A549 (cell line): ENCODE data around the gene IQGAP2. TPM values are rescaled to one million over a fixed set of nuclear protein-coding genes. Genes with fewer than 3 reads are reported as not detected.

Experiments used
- ATAC-seq, 2 experiments: fragments of 200-7000 bp in 1 of 2; fragments of >200 bp in 1 of 2; cut with Nextera tagmentation in 1 of 2; cut with Tn5 transposase in 1 of 2; 3 replicates each; pipeline versions ENCODE4 v1.8.0 to v1.9.1; 2018 to 2020; ENCODE audit warnings: mild to moderate bottlenecking in 1 of 2, moderate library complexity in 1 of 2
- CTCF ChIA-PET: fragments of 300-600 bp; sonication (Branson Sonifier 250); formaldehyde crosslinking; extraction: SDS; loops from one replicate; lab custom pipeline; 2021; ENCODE audit warnings: antibody characterized with exemption, inconsistent platforms; lab: Yijun Ruan, JAX
- POLR2A ChIA-PET: fragments of 350-600 bp; formaldehyde crosslinking; extraction: SDS; loops from one replicate; lab custom pipeline; 2021; ENCODE audit warnings: antibody characterized with exemption, inconsistent platforms; lab: Yijun Ruan, JAX
- DNase-seq, 2 experiments: peaks; one replicate each; pipeline versions ENCODE4 v3.0.0 to v3.0.0-alpha.2; 2011 to 2016; ENCODE audit warnings: low read depth in 1 of 2, low spot score in 1 of 2
- FAIRE-seq: peaks from 2 replicates; lab custom pipeline; 2011; peaks lifted over from hg19 to GRCh38; lab: Jason Lieb, UNC
- H3K27ac ChIP-seq, 2 experiments: fragments of >200 bp; sonication (Bioruptor Twin); formaldehyde crosslinking; 3 replicates each; pipeline ENCODE4 v1.5.1; 2016 to 2017
- H3K4me1 ChIP-seq: fragments of >200 bp; sonication (Bioruptor Twin); formaldehyde crosslinking; 3 replicates; pipeline ENCODE4 v1.6.1; 2016
- H3K4me2 ChIP-seq: fragments of >200 bp; sonication (Bioruptor Twin); formaldehyde crosslinking; 3 replicates; pipeline ENCODE4 v1.6.1; 2016
- H3K4me3 ChIP-seq: fragments of >200 bp; sonication (Bioruptor Twin); formaldehyde crosslinking; 3 replicates; pipeline ENCODE4 v1.5.1; 2016
- H3K9me3 ChIP-seq: fragments of >200 bp; sonication (Bioruptor Twin); formaldehyde crosslinking; 3 replicates; pipeline ENCODE4 v1.6.1; 2016
- BHLHE40 ChIP-seq: IDR thresholded peaks from 2 replicates; pipeline ENCODE4 v1.6.1; 2012; ENCODE audit warnings: low read depth, low read length, inconsistent platforms
- CBX2 ChIP-seq: fragments of 200-600 bp; sonication (generic); IDR thresholded peaks from 2 replicates; pipeline ENCODE4 v1.6.1; 2016; ENCODE audit warnings: low read depth, mild to moderate bottlenecking, borderline replicate concordance
- CHD4 ChIP-seq: fragments of 200-600 bp; sonication (generic); IDR thresholded peaks from 2 replicates; pipeline ENCODE4 v1.6.1; 2016; ENCODE audit warnings: antibody characterized with exemption, mild to moderate bottlenecking, borderline replicate concordance
- EHF ChIP-seq: fragments of 250-450 bp; sonication (Bioruptor Pico); IDR thresholded peaks from 2 replicates; pipeline ENCODE4 v1.5.0; 2020; ENCODE audit warnings: mild to moderate bottlenecking
- ESRRA ChIP-seq: fragments of 150-350 bp; IDR thresholded peaks from 2 replicates; pipeline ENCODE4 v1.6.1; 2014; ENCODE audit warnings: mild to moderate bottlenecking, low read length, borderline replicate concordance
- HDAC2 ChIP-seq: fragments of 200-600 bp; sonication (generic); IDR thresholded peaks from 2 replicates; pipeline ENCODE4 v1.6.1; 2016
- HOXB13 ChIP-seq: fragments of 250-450 bp; sonication (Bioruptor Pico); IDR thresholded peaks from 2 replicates; pipeline ENCODE4 v1.5.0; 2020; ENCODE audit warnings: low read depth, mild to moderate bottlenecking, moderate library complexity
- JUNB ChIP-seq: fragments of >200 bp; sonication (Bioruptor Twin); formaldehyde crosslinking; IDR thresholded peaks from 2 replicates; pipeline ENCODE4 v1.6.1; 2016
- MAZ ChIP-seq: fragments of 150-350 bp; IDR thresholded peaks from 2 replicates; pipeline ENCODE4 v1.6.1; 2014; ENCODE audit warnings: antibody characterized with exemption, low read depth, low read length, borderline replicate concordance
- MYC ChIP-seq: IDR thresholded peaks from 2 replicates; pipeline ENCODE4 v1.6.1; 2012; ENCODE audit warnings: mild to moderate bottlenecking, inconsistent platforms, low read length, improper control_type of control experiment, borderline replicate concordance
- NR3C1 ChIP-seq: fragments of >200 bp; sonication (Bioruptor Twin); formaldehyde crosslinking; IDR thresholded peaks from 3 replicates; pipeline ENCODE4 v1.6.1; 2017
- RNF2 ChIP-seq: fragments of 200-600 bp; sonication (generic); IDR thresholded peaks from 2 replicates; pipeline ENCODE4 v1.6.1; 2016; ENCODE audit warnings: low read depth, mild to moderate bottlenecking, antibody characterized with exemption, moderate library complexity, borderline replicate concordance
- SMC3 ChIP-seq: fragments of >200 bp; sonication (Bioruptor Twin); formaldehyde crosslinking; IDR thresholded peaks from 3 replicates; pipeline ENCODE4 v1.6.1; 2018; ENCODE audit warnings: inconsistent platforms
- TFCP2L1 ChIP-seq: fragments of 250-450 bp; sonication (Bioruptor Pico); IDR thresholded peaks from 2 replicates; pipeline ENCODE4 v1.5.0; 2021; ENCODE audit warnings: mild to moderate bottlenecking
- ZC3H11A ChIP-seq: fragments of 450-650 bp; IDR thresholded peaks from 2 replicates; pipeline ENCODE4 v1.6.1; 2014; ENCODE audit warnings: antibody characterized with exemption, mild to moderate bottlenecking
- WGBS: methylation state at CpG from one replicate; pipeline ENCODE4 v1.1.6; 2017; ENCODE audit errors: missing lambda C conversion rate; 5-methylcytosine and 5-hydroxymethylcytosine counted together
- polyA plus RNA-seq, 4 experiments: library from polyadenylated mRNA; depleted of rRNA in 3 of 4; stranded (reverse); fragments of >200 nt; fragmentation: RNase III in 1 of 4; extraction: RNeasy Plus Mini Kit Qiagen cat#74134 plus additional on column Dnase treatment in 1 of 4; gene quantifications; 2 replicates in 3 of 4; 3 replicates in 1 of 4; pipeline ENCODE4 v1.2.3, GENCODE V29; 2011 to 2017
- TF ChIP-seq, protein P1 (sequence below): fragments of >200 bp; sonication (Bioruptor Twin); formaldehyde crosslinking; IDR thresholded peaks from 3 replicates; pipeline ENCODE4 v1.5.1; 2016
- TF ChIP-seq, protein P2 (sequence below): fragments of 450-650 bp; IDR thresholded peaks from 2 replicates; pipeline ENCODE4 v1.6.1; 2014; ENCODE audit warnings: antibody characterized with exemption
- TF ChIP-seq, protein P3 (sequence below): fragments of >200 bp; sonication (Bioruptor Twin); formaldehyde crosslinking; IDR thresholded peaks from 2 replicates; pipeline ENCODE4 v1.6.1; 2016
- TF ChIP-seq, protein P4 (sequence below): fragments of 250-450 bp; sonication (Bioruptor Pico); IDR thresholded peaks from 2 replicates; pipeline ENCODE4 v1.5.0; 2021; ENCODE audit warnings: mild to moderate bottlenecking, moderate library complexity, borderline replicate concordance
- TF ChIP-seq, protein P5 (sequence below): fragments of >200 bp; sonication (Bioruptor Twin); formaldehyde crosslinking; IDR thresholded peaks from 3 replicates; pipeline ENCODE4 v1.6.1; 2016

Gene IQGAP2
- polyA plus RNA-seq, 2 of the 4 experiments (the other 2 are of a cell fraction): 5.3 to 10.1 TPM

DNA sequence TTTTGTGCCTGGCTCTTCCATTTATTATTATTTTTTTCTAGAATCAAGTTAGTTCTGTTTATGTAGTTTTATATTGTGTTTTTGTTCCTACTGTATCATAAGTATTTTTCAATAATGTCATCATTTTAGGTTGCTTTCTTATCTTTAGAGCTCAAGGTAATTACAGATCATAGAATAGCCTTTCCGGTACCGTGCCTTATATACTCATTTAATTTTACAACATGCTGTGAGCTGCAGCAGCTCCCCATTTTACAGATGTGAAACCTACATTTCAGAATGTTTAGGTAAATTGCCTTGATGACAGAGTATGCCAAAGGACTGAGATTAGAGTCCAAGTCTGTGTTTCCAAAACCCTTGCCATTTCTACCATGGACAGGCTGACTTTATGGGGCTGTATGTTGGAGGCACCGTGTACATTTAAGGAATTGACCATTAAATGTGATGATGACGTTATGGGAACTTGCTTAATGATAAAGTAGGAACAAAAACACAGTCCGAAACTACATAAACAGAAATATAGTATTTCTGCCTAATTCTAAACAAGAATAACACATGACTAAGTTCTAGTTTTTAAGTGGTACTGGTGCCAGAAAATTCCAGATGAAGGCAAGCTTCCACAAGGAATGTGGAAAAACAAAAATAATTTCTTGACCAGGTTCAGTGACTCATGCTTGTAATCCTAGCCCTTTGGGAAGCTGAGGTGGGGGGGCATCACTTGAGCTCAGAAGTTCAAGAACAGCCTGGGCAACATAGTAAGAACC lies 97.7 kb downstream of the IQGAP2 start (continued):
- TF ChIP-seq, protein P1, sequence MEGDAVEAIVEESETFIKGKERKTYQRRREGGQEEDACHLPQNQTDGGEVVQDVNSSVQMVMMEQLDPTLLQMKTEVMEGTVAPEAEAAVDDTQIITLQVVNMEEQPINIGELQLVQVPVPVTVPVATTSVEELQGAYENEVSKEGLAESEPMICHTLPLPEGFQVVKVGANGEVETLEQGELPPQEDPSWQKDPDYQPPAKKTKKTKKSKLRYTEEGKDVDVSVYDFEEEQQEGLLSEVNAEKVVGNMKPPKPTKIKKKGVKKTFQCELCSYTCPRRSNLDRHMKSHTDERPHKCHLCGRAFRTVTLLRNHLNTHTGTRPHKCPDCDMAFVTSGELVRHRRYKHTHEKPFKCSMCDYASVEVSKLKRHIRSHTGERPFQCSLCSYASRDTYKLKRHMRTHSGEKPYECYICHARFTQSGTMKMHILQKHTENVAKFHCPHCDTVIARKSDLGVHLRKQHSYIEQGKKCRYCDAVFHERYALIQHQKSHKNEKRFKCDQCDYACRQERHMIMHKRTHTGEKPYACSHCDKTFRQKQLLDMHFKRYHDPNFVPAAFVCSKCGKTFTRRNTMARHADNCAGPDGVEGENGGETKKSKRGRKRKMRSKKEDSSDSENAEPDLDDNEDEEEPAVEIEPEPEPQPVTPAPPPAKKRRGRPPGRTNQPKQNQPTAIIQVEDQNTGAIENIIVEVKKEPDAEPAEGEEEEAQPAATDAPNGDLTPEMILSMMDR: no peak
- TF ChIP-seq, protein P2, sequence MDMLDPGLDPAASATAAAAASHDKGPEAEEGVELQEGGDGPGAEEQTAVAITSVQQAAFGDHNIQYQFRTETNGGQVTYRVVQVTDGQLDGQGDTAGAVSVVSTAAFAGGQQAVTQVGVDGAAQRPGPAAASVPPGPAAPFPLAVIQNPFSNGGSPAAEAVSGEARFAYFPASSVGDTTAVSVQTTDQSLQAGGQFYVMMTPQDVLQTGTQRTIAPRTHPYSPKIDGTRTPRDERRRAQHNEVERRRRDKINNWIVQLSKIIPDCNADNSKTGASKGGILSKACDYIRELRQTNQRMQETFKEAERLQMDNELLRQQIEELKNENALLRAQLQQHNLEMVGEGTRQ: no peak

DNA sequence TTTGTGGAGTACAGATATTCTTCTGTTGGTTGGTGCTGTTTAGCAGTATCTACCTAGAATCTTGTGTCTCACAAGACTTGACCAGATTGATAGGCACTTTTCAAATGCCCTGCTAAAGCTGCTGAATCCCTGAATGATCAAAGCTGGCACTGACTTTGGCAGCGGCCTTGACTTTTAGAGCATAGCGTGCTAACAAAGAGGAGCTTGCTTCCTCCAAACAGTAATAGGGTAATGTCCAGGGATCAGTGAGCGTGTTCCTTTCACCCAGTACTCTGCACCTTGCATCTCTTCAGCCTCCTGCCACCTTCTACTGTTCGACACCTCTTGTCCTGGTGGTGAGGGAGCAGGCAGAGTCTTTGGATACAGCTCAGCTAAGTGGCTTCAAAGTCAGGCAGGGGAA lies 100.8 kb downstream of the IQGAP2 start:
- DNase-seq (no peak), FAIRE-seq (no peak), ATAC-seq (no peak)
- H3K9me3 ChIP-seq: no peaks in the 10 kb centered on the region
- H3K27ac ChIP-seq: no peak overlapping the region
- TF ChIP-seq CHD4 (no peak), TFCP2L1 (CRISPR knock-in tag) (no peak), JUNB (no peak), NR3C1 (no peak), ESRRA (no peak), HOXB13 (CRISPR knock-in tag) (no peak), EHF (CRISPR knock-in tag) (no peak), CBX2 (no peak), SMC3 (no peak), MYC (no peak), HDAC2 (no peak), ZC3H11A (no peak), RNF2 (no peak), MAZ (no peak), BHLHE40 (no peak)
- TF ChIP-seq, protein P3, sequence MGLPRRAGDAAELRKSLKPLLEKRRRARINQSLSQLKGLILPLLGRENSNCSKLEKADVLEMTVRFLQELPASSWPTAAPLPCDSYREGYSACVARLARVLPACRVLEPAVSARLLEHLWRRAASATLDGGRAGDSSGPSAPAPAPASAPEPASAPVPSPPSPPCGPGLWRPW: no peak
- TF ChIP-seq, protein P4, sequence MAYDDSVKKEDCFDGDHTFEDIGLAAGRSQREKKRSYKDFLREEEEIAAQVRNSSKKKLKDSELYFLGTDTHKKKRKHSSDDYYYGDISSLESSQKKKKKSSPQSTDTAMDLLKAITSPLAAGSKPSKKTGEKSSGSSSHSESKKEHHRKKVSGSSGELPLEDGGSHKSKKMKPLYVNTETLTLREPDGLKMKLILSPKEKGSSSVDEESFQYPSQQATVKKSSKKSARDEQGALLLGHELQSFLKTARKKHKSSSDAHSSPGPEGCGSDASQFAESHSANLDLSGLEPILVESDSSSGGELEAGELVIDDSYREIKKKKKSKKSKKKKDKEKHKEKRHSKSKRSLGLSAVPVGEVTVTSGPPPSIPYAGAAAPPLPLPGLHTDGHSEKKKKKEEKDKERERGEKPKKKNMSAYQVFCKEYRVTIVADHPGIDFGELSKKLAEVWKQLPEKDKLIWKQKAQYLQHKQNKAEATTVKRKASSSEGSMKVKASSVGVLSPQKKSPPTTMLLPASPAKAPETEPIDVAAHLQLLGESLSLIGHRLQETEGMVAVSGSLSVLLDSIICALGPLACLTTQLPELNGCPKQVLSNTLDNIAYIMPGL: no peak
- TF ChIP-seq, protein P5, sequence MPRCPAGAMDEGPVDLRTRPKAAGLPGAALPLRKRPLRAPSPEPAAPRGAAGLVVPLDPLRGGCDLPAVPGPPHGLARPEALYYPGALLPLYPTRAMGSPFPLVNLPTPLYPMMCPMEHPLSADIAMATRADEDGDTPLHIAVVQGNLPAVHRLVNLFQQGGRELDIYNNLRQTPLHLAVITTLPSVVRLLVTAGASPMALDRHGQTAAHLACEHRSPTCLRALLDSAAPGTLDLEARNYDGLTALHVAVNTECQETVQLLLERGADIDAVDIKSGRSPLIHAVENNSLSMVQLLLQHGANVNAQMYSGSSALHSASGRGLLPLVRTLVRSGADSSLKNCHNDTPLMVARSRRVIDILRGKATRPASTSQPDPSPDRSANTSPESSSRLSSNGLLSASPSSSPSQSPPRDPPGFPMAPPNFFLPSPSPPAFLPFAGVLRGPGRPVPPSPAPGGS: no peak
- 72% methylated on average over 4 of the region's 4 CpGs for WGBS
- ChIA-PET CTCF (no interaction called here), POLR2A (no interaction called here)
- H3K4me3 ChIP-seq: no peak overlapping the region
- no peak overlapping the region for H3K4me2 ChIP-seq
- no peaks in the 10 kb centered on the region for H3K4me1 ChIP-seq
